T-cell (primary cell): Measurements from ENCODE around the gene TNPO2. TPM values are rescaled to one million over a fixed set of nuclear protein-coding genes. Genes with fewer than 3 reads are reported as not detected.

ENCODE experiments used
- ATAC-seq, 4 experiments: fragments of 200-7000 bp in 3 of 4; fragments of 150-1000 bp in 1 of 4; cut with Tn5 transposase; replicated peaks in 1 of 4; 1 replicate in 3 of 4; 2 replicates in 1 of 4; pipeline ENCODE4 v1.10.0; 2021; ENCODE audit warnings: moderate library complexity in 3 of 4, mild to moderate bottlenecking in 2 of 4, moderate number of reproducible peaks in 1 of 4
- CTCF ChIA-PET, 2 donors: fragments of 300-600 bp; sonication (Branson Sonifier 250); formaldehyde crosslinking; loops; one replicate each; lab custom pipeline; 2022; ENCODE audit warnings: antibody characterized with exemption in 2 of 2; lab: Charles Lee
- POLR2A ChIA-PET, 2 donors: fragments of 300-600 bp; sonication (Branson Sonifier 250); formaldehyde crosslinking; loops; one replicate each; lab custom pipeline; 2022; ENCODE audit warnings: antibody characterized with exemption in 2 of 2; lab: Charles Lee
- DNase-seq, 35 experiments: peaks; one replicate each; pipeline versions ENCODE4 v3.0.0 to v3.0.0-alpha.2; 2013 to 2023
- H3K27ac ChIP-seq: one replicate; pipeline ENCODE4 v1.5.1; 2013; ENCODE audit warnings: low read length
- H3K27me3 ChIP-seq, 2 experiments: replicated peaks in 1 of 2; 1 replicate in 1 of 2; 2 replicates in 1 of 2; pipeline versions ENCODE4 v1.6.1 to v1.7.0; 2013; ENCODE audit warnings: low read length in 1 of 2, mixed read lengths in 1 of 2; ENCODE audit not compliant: control insufficient read depth in 2 of 2, insufficient read depth in 2 of 2; ENCODE audit errors: extremely low read depth in 1 of 2
- H3K36me3 ChIP-seq, 2 donors: 1 replicate in 1 of 2; 2 replicates in 1 of 2; pipeline versions ENCODE4 v1.6.1 to v1.7.0; 2013; ENCODE audit warnings: low read length in 1 of 2; ENCODE audit not compliant: control insufficient read depth in 2 of 2, insufficient read depth in 1 of 2; ENCODE audit errors: extremely low read depth in 1 of 2
- H3K4me1 ChIP-seq, 2 experiments: 1 replicate in 1 of 2; 2 replicates in 1 of 2; pipeline versions ENCODE4 v1.6.1 to v1.7.0; 2013; ENCODE audit warnings: low read length in 2 of 2, mixed read lengths in 1 of 2; ENCODE audit not compliant: insufficient read depth in 2 of 2, control insufficient read depth in 1 of 2; ENCODE audit errors: extremely low read depth in 1 of 2
- H3K4me3 ChIP-seq, 2 donors: 1 replicate in 1 of 2; 2 replicates in 1 of 2; pipeline versions ENCODE4 v1.5.1 to v1.7.0; 2013; ENCODE audit warnings: mild to moderate bottlenecking in 2 of 2, low read length in 1 of 2, moderate library complexity in 1 of 2; ENCODE audit not compliant: control insufficient read depth in 1 of 2; ENCODE audit errors: extremely low read depth in 1 of 2
- H3K9me3 ChIP-seq: 2 replicates; pipeline ENCODE4 v1.7.0; 2013
- H3K27ac Mint-ChIP-seq, 2 donors: one replicate each; pipeline ENCODE4 v1.8.0; 2020 to 2021; ENCODE audit warnings: mild to moderate bottlenecking in 2 of 2, mixed read lengths in 2 of 2
- H3K27me3 Mint-ChIP-seq, 2 donors: one replicate each; pipeline ENCODE4 v1.8.0; 2021 to 2022; ENCODE audit warnings: mixed read lengths in 2 of 2
- H3K36me3 Mint-ChIP-seq: one replicate; pipeline ENCODE4 v1.8.0; 2021; ENCODE audit warnings: mixed read lengths
- H3K4me1 Mint-ChIP-seq, 3 donors: one replicate each; pipeline ENCODE4 v1.8.0; 2020 to 2022; ENCODE audit warnings: mixed read lengths in 3 of 3, mild to moderate bottlenecking in 1 of 3
- H3K4me3 Mint-ChIP-seq, 3 donors: one replicate each; pipeline ENCODE4 v1.8.0; 2020 to 2022; ENCODE audit warnings: mild to moderate bottlenecking in 3 of 3, mixed read lengths in 3 of 3, moderate library complexity in 3 of 3
- H3K9me3 Mint-ChIP-seq, 3 donors: one replicate each; pipeline ENCODE4 v1.8.0; 2020 to 2022; ENCODE audit warnings: mixed read lengths in 3 of 3
- WGBS: methylation state at CpG from one replicate; pipeline ENCODE4 v1.1.5; 2013; ENCODE audit warnings: missing lambda C conversion rate; ENCODE audit not compliant: insufficient coverage; 5-methylcytosine and 5-hydroxymethylcytosine counted together
- total RNA-seq, 35 experiments: library from RNA in 6 of 35; stranded (reverse) in 6 of 35; fragments of 120-200 nt in 1 of 35; gene quantifications; one replicate each; pipeline versions ENCODE4 v1.2.1 to v1.2.4 and lab custom pipeline; 2013 to 2026

TNPO2 gene
- total RNA-seq, 5 donors from 2014 or later (not counting 1 experiment from before 2014, with no cell fraction given) = 53.7 to 78.8 (median 62.6) TPM

GRCh38 chr19:12694641-12695040, 29.1 kb downstream of the TNPO2 start:
- Mint-ChIP-seq H3K4me3 (peak overlapping the region in 2 of 3 donors; percentile 79 to 84), H3K9me3 (no peaks in the 10 kb centered on the region)
- H3K4me1 ChIP-seq = peaks cover 6 to 26% of the 10 kb centered on the region in 2 experiments

DNA sequence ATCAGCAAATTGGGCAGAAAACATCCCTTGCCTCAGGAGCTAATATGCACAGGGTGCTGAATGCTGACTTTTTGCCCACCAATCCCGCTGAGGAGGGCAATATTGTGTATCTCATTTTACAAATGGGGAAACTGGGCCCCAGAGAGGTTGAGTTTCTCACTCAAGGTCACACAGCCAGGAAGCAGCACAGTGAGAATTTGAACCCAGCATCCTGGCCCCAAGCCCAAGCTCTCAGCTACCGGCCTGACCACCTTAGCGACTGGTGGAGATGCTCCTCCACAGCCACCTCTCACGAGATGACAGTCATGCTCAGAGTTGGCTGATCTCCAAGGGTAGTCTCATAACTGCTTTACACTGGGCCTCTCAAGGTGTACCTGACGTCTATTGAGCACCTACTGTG, 30.8 kb downstream of the TNPO2 start:
- Histone ChIP-seq H3K9me3 (no peaks in the 10 kb centered on the region), H3K27ac (no peak overlapping the region), H3K27me3 (no peaks in the 10 kb centered on the region), H3K4me1 (peaks cover 6 to 26% of the 10 kb centered on the region in 2 experiments), H3K4me3 (no peak overlapping the region), H3K36me3 (peaks cover 0 to 2% of the 10 kb centered on the region in 2 donors)
- WGBS = 93% methylated on average over 4 of the region's 5 CpGs
- ChIA-PET POLR2A (interaction anchor here (0.5 to 0.6 kb wide), 2 partner anchors 11 to 123 kb away, joined by 6 read pairs; no protein-coding TSS in a partner anchor), CTCF (no interaction called here)
- DNase-seq (no peak), ATAC-seq (no peak)
- H3K4me1 Mint-ChIP-seq = peaks cover 0 to 11% (median 9%) of the 10 kb centered on the region in 3 donors
- H3K9me3 Mint-ChIP-seq = no peaks in the 10 kb centered on the region
- no peak overlapping the region for H3K4me3 Mint-ChIP-seq
- H3K36me3 Mint-ChIP-seq = no peaks in the 10 kb centered on the region
- no peak overlapping the region for H3K27ac Mint-ChIP-seq
- no peaks in the 10 kb centered on the region for H3K27me3 Mint-ChIP-seq

More at GRCh38 chr19:12694641-12695040, 29.1 kb downstream of the TNPO2 start:
- ATAC-seq (no peak), DNase-seq (no peak)
- 96% methylated on average over 16 of the region's 16 CpGs for WGBS
- Mint-ChIP-seq H3K27me3 (no peaks in the 10 kb centered on the region), H3K36me3 (no peaks in the 10 kb centered on the region), H3K27ac (no peak overlapping the region), H3K4me1 (peaks cover 0 to 14% (median 11%) of the 10 kb centered on the region in 3 donors)
- CTCF ChIA-PET = interaction anchor here in 1 of 2 donors (0.6 kb wide), 1 partner anchor 15 kb away, joined by 5 read pairs; no protein-coding TSS in a partner anchor
- Histone ChIP-seq H3K36me3 (peaks cover 0 to 2% of the 10 kb centered on the region in 2 donors), H3K27me3 (no peaks in the 10 kb centered on the region), H3K27ac (no peak overlapping the region), H3K4me3 (no peak overlapping the region), H3K9me3 (no peaks in the 10 kb centered on the region)
- POLR2A ChIA-PET = no interaction called here

GRCh38 chr19:12689581-12690216, 34.0 kb downstream of the TNPO2 start:
- CTCF ChIA-PET = no interaction called here
- Histone ChIP-seq H3K36me3 (peaks cover 0 to 2% of the 10 kb centered on the region in 2 donors), H3K4me1 (peaks cover 0 to 3% of the 10 kb centered on the region in 2 experiments), H3K9me3 (no peaks in the 10 kb centered on the region), H3K27ac (no peak overlapping the region), H3K27me3 (no peaks in the 10 kb centered on the region), H3K4me3 (no peak overlapping the region)
- Mint-ChIP-seq H3K27ac (no peak overlapping the region), H3K4me1 (peaks cover 0 to 3% (median 0%) of the 10 kb centered on the region in 3 donors), H3K36me3 (no peaks in the 10 kb centered on the region), H3K4me3 (no peak overlapping the region), H3K9me3 (no peaks in the 10 kb centered on the region), H3K27me3 (no peaks in the 10 kb centered on the region)
- DNase-seq = no peak
- POLR2A ChIA-PET = no interaction called here
- ATAC-seq = no peak
- 61% methylated on average over 16 of the region's 26 CpGs for WGBS

DNA sequence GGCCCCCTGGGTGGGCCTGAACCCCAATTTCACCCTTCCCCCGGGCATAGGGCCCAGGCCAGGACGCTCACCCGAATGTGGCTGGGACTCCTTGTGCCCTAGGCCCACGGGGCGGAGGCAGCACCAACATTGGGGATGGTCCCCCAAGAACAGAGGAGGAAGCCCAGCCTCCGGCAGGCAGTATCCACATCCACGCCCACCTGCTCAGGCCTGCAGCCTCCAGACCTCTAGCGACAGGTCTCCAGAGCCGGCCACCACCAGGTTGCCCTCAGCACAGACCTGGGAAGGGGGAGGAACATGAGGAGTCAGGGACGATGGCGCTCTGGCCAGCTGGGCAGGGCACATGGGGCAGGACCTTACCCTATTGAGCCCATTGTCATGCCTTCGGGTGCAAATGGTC, 34.7 kb downstream of the TNPO2 start:
- H3K4me3 Mint-ChIP-seq = no peak overlapping the region
- Histone ChIP-seq H3K27ac (no peak overlapping the region), H3K27me3 (no peaks in the 10 kb centered on the region), H3K4me3 (no peak overlapping the region), H3K9me3 (no peaks in the 10 kb centered on the region), H3K4me1 (no peaks in the 10 kb centered on the region), H3K36me3 (peaks cover 0 to 2% of the 10 kb centered on the region in 2 donors)
- no peak for DNase-seq
- 90% methylated on average over 5 of the region's 12 CpGs for WGBS
- H3K27ac Mint-ChIP-seq = no peak overlapping the region
- ChIA-PET CTCF (no interaction called here), POLR2A (interaction anchor here in 1 of 2 donors (0.6 kb wide), 1 partner anchor 110 kb away, joined by 3 read pairs; no protein-coding TSS in a partner anchor)
- H3K36me3 Mint-ChIP-seq = no peaks in the 10 kb centered on the region
- ATAC-seq = no peak
- H3K4me1 Mint-ChIP-seq = no peaks in the 10 kb centered on the region
- no peaks in the 10 kb centered on the region for H3K27me3 Mint-ChIP-seq
- H3K9me3 Mint-ChIP-seq = no peaks in the 10 kb centered on the region

DNA sequence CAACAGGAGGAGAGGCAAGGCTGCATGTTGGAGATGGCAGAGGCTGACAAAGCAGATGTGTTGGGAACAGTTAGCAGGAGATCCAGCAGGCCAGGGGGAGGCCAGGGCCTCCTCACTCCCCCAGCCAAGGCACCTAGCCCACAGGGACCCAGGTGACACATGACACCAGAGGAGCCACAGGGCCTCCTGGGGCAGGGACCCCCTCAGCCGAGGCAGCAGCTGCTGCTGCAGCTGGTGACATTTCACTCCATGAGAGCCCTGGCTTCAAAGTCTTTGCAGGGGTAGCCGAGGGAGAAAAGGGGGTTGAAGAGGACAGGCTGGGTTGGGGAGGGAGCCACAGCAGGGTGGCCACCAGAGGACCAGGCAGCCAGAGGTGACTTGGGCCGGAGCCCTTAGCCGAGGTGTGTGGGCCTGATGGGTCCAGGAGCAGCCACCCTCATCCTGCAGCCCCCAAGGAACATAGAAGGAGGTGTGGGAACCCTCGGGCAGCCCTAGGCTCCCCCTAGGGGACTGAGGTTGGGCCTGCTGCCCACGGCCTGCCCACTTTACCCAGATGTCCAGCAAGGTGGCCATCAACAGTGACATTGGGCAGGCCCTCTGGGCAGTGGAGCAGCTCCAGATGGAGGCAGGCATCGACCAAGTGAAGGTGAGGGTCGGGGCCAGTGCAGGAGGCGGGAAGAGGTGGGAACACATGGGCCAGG, 36.1 kb downstream of the TNPO2 start, which contains the start of gene GNG14:
Gene GNG14, plus strand, starts transcription at position 503 of the 701 bp plus-strand sequence. Its CDS starts 51 bp downstream, at position 554.
- Mint-ChIP-seq H3K27ac (no peak within 1 kb of the TSS), H3K9me3 (no peaks in the 10 kb centered on the region), H3K36me3 (no peaks in the 10 kb centered on the region), H3K4me3 (no peak within 1 kb of the TSS), H3K4me1 (no peaks in the 10 kb centered on the region), H3K27me3 (no peaks in the 10 kb centered on the region)
- Histone ChIP-seq H3K36me3 (peaks cover 0 to 2% of the 10 kb centered on the region in 2 donors), H3K4me3 (no peak within 1 kb of the TSS), H3K9me3 (no peaks in the 10 kb centered on the region), H3K4me1 (peaks cover 0 to under 1% of the 10 kb centered on the region in 2 experiments), H3K27me3 (no peaks in the 10 kb centered on the region), H3K27ac (no peak within 1 kb of the TSS)
- DNase-seq (no peak), ATAC-seq (no peak)
- CTCF ChIA-PET = no interaction called here
- POLR2A ChIA-PET = interaction anchor here in 1 of 2 donors (0.7 kb wide), 2 partner anchors 13 to 42 kb away, joined by 7 to 11 read pairs; no protein-coding TSS in a partner anchor
- WGBS = 81% methylated on average over 7 of the region's 9 CpGs

- H3K4me1 Mint-ChIP-seq = peaks cover 6 to 9% (median 6%) of the 10 kb centered on the region in 3 donors
- no peak for DNase-seq
- ChIA-PET POLR2A (interaction anchor here in 1 of 2 donors (0.6 kb wide), 2 partner anchors 88 to 94 kb away, joined by 3 to 4 read pairs; no protein-coding TSS in a partner anchor), CTCF (no interaction called here)
- H3K36me3 ChIP-seq = no peaks in the 10 kb centered on the region
- H3K36me3 Mint-ChIP-seq = peaks cover 4% of the 10 kb centered on the region
- no peaks in the 10 kb centered on the region for H3K27me3 Mint-ChIP-seq
- WGBS = 90% methylated on average over 2 of the region's 3 CpGs
- H3K27ac ChIP-seq = no peak overlapping the region
- no peaks in the 10 kb centered on the region for H3K9me3 Mint-ChIP-seq
- H3K9me3 ChIP-seq = no peaks in the 10 kb centered on the region
- no peak overlapping the region for H3K27ac Mint-ChIP-seq
- no peak overlapping the region for H3K4me3 Mint-ChIP-seq
- ATAC-seq = no peak
- H3K4me1 ChIP-seq = peaks cover 0 to 15% of the 10 kb centered on the region in 2 experiments
- H3K4me3 ChIP-seq = no peak overlapping the region
- no peaks in the 10 kb centered on the region for H3K27me3 ChIP-seq
Measured at GRCh38 chr19:12685831-12686230, 37.9 kb downstream of the TNPO2 start.
